ENCODE results near the gene CNRIP1.
"Not testable (repeated sequence)": the region's sequence is repeated elsewhere in the genome, so short reads cannot be mapped to it uniquely, and the experiment has no call there.

Gene CNRIP1

GRCh38 chr2:68319398-68320117, at the start of gene CNRIP1:
TSS of gene CNRIP1 (minus strand) at chr2:68319949. CDS start at chr2:68319400, 549 bp downstream.
- DNase-seq (ENCODE audit: low read depth), result no peak

DNA sequence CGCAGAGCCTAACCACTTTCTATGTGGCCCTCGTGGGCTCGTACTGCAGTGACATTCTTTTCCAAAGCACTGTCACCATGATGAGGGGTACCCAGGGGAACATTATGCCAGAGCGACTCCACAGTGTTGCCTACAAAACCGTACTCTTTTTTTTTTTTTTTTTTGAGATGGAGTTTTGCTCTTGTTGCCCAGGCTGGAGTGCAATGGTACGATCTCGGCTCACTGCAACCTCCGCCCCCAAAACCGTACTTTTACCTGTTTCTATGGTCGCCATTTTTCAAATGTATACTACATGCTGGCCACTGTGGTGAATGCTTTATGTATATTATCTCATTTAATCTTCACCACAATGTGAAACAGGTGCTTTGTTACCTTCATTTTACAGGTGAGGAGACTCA, 49.6 kb upstream of the CNRIP1 start:
- DNase-seq (ENCODE audit: low read depth), result no peak

- peak; percentile 29 for DNase-seq (ENCODE audit: low read depth)
Measured at GRCh38 chr2:68368654-68369336, 49.0 kb upstream of the CNRIP1 start.

- DNase-seq (ENCODE audit: low read depth), result no peak
Measured at GRCh38 chr2:68367953-68368653, 48.4 kb upstream of the CNRIP1 start.

GRCh38 chr2:68366083-68366560, 46.4 kb upstream of the CNRIP1 start:
- no peak for DNase-seq (ENCODE audit: low read depth)

- no peak for DNase-seq (ENCODE audit: low read depth)
Measured at GRCh38 chr2:68365087-68365486, 45.3 kb upstream of the CNRIP1 start, which contains the start of gene PLEK. TSS of gene PLEK (plus strand) at chr2:68365282. CDS start at chr2:68365352, 70 bp downstream.

DNA sequence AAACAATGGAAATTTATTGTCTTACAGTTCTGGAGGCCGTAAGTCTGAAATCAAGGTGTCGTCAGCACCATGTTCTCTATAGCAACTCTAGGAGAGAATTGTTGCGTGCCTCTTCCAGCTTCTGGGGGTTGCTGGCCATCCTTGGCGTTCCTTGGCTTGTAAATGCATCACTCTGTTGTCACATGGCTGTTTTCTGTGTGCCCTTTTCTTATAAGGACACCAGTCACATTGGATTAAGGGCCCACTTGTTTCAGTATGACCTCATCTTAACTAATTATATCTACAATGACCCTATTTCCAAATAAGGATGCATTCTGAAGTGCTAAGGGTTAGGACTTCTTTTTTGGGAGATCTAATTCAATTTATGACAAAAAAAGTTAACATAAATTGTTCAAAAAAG, 44.0 kb upstream of the CNRIP1 start:
- DNase-seq (ENCODE audit: low read depth), result no peak

GRCh38 chr2:68362749-68363148, 43.0 kb upstream of the CNRIP1 start:
- DNase-seq (ENCODE audit: low read depth), result no peak

DNA sequence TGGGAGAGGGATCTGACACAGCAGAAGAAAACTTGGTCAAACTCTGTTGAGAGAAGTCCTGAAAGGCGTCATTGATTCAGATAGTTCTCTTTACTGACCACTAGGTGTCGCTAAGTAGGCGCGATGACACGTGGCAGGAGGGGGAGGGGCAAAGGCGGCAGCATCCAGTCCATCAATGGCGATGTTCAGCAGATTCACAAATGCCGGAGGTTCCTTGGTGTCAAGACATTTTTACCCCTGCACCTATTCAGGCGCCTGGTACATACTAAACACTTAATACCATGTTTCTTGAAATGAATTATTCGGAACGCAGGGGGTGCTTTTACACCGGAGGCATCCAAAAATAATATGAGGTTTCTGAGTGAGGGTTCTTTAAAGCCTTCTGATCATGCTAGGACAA, 42.3 kb upstream of the CNRIP1 start:
- DNase-seq (ENCODE audit: low read depth), result peak; percentile 24

DNA sequence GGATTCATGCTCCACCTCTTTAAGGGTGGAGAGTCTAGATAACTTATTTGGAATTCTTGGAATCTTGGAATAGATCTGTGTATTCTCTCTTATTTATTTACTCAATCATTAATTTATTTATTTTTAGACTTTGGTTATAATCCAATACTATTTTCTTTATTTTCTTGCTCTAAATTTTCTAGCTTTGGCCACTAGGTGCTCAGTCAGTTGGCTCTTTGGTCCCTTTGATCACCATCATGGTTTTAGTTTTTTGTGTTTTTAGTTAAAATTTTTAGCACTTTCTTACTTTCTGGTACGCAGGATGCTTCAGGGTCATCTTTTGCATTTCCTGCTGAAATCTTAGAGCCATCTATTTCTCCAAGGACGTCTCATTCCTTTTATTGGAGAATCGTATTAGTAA, 40.1 kb upstream of the CNRIP1 start:
- no peak for DNase-seq (ENCODE audit: low read depth)

GRCh38 chr2:68357605-68358337, 38.0 kb upstream of the CNRIP1 start:
- DNase-seq (ENCODE audit: low read depth), result no peak

- no peak for DNase-seq (ENCODE audit: low read depth)
Measured at GRCh38 chr2:68356599-68357239, 37.0 kb upstream of the CNRIP1 start.

DNA sequence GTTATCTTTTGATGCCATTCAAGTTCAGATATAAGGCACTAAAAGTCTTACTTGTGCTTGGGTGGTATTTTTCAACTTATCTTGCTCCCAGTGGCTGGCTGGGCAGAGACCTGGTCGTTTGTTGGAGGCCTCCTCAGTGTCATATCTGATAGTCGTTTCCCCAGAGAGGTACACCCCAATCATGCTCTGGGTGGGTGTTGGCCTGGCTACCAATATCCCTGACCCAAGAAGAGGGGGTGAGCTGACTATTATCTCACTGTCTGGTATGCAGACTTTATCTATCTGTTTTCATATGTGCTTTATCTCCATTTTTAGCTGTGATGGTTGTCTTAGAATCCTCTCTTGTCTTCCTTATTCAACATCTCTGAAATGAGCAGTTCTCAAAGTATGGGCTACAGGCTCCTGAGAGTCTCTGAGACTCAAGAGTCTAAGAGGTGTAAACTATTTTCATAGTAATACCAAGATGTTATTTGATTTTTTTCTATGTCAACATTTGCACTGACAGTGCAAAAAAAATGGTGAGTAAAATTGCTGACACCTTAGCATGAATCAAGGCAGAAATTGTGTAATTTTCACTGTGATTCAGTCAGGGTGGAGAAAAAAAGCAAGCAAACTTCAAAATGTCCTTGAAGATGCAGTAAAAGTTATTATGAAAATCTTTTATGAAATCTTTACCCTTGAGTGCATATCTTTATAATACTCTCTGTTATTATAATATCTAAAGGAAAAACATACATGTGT, 33.1 kb upstream of the CNRIP1 start:
- no peak for DNase-seq (ENCODE audit: low read depth)

DNA sequence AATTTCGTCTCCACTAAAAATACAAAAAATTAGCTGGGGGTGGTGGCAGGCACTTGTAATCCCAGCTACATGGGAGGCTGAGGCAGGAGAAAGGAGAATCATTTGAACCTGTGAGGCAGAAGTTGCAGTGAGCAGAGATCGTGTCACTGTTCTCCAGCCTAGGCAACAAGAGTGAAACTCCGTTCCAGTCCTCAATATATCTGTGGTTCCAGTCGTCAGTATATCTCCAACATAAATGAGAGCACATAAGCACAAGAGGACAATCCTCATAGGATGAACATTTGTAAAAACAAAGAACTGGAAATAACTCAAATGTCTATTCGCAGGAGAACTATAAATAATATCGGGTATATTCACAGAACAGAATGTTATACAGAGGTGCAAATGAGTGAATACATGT, 32.2 kb upstream of the CNRIP1 start:
- DNase-seq (ENCODE audit: low read depth), result no peak

- DNase-seq (ENCODE audit: low read depth), result not testable (repeated sequence)
Measured at GRCh38 chr2:68349091-68349490, 29.3 kb upstream of the CNRIP1 start.

- no peak for DNase-seq (ENCODE audit: low read depth)
Measured at GRCh38 chr2:68345129-68345875, 25.6 kb upstream of the CNRIP1 start.

- DNase-seq (ENCODE audit: low read depth), result no peak
Measured at GRCh38 chr2:68344031-68344430, 24.3 kb upstream of the CNRIP1 start.

GRCh38 chr2:68342470-68342869, 22.7 kb upstream of the CNRIP1 start:
- no peak for DNase-seq (ENCODE audit: low read depth)

- no peak for DNase-seq (ENCODE audit: low read depth)
Measured at GRCh38 chr2:68341583-68341982, 21.8 kb upstream of the CNRIP1 start.

DNA sequence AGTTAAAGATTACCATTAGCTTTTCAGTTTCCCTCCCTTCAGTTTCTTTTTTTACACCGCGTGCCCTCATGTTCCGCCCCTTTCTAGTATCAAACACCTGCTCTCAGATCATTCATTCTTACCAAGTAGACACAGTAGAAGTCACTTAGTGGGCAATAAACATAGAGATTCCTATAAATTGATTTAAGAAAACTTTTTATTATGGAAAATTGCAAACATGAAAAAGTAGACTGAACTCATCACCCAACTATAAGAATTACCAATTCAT, 21.2 kb upstream of the CNRIP1 start:
- DNase-seq (ENCODE audit: low read depth), result no peak
